HCT116 (cell line): ENCODE results near the gene DPF1. TPM values are rescaled to one million over a fixed set of nuclear protein-coding genes. Genes with fewer than 3 reads are reported as not detected.

Experiments
- CTCF ChIP-seq, 3 experiments: fragments of 200-600 bp in 1 of 3; sonication (generic) in 1 of 3; IDR thresholded peaks in 2 of 3; conservative IDR thresholded peaks in 1 of 3; 2 replicates each; pipeline ENCODE4 v1.5.1; 2012 to 2017; ENCODE audit warnings: low read depth in 2 of 3, low read length in 2 of 3, antibody characterized with exemption in 1 of 3, borderline replicate concordance in 1 of 3, control low read depth in 1 of 3, mild to moderate bottlenecking in 1 of 3, mixed read lengths in 1 of 3, mixed run types in 1 of 3, moderate library complexity in 1 of 3; ENCODE audit not compliant: insufficient read depth in 1 of 3
- REST ChIP-seq: IDR thresholded peaks from 2 replicates; pipeline ENCODE4 v1.6.1; 2012; ENCODE audit warnings: low read depth
- SP1 ChIP-seq: IDR thresholded peaks from 2 replicates; pipeline ENCODE4 v1.6.1; 2012; ENCODE audit warnings: low read depth
- total RNA-seq: library from RNA; stranded (reverse); gene quantifications from one replicate; pipeline ENCODE4 v1.2.1, GENCODE V29; 2021; ENCODE audit not compliant: unreplicated experiment
- TF ChIP-seq, protein P1 (sequence below): IDR thresholded peaks from 2 replicates; pipeline ENCODE4 v1.6.1; 2012
- TF ChIP-seq, protein P2 (sequence below): IDR thresholded peaks from 2 replicates; pipeline ENCODE4 v1.6.1; 2011; ENCODE audit warnings: mild to moderate bottlenecking, low read length, moderate library complexity; ENCODE audit not compliant: insufficient replicate concordance; ENCODE audit errors: extremely low read depth

Gene DPF1
- total RNA-seq, 1 experiment from 2014 or later: 9.7 TPM

- TF ChIP-seq REST (no peak), CTCF (IDR thresholded peaks at IDR 0.05 in 2 of 3, conservative IDR thresholded peaks at IDR 0.05 in 1 of 3; ENCODE audit: borderline replicate concordance in 1 of 3, insufficient read depth in 1 of 3, low read depth in 2 of 3, low read length in 2 of 3) (no peak), SP1 (no peak)
- TF ChIP-seq, protein P1, sequence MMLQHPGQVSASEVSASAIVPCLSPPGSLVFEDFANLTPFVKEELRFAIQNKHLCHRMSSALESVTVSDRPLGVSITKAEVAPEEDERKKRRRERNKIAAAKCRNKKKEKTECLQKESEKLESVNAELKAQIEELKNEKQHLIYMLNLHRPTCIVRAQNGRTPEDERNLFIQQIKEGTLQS: no peak
- TF ChIP-seq, protein P2, sequence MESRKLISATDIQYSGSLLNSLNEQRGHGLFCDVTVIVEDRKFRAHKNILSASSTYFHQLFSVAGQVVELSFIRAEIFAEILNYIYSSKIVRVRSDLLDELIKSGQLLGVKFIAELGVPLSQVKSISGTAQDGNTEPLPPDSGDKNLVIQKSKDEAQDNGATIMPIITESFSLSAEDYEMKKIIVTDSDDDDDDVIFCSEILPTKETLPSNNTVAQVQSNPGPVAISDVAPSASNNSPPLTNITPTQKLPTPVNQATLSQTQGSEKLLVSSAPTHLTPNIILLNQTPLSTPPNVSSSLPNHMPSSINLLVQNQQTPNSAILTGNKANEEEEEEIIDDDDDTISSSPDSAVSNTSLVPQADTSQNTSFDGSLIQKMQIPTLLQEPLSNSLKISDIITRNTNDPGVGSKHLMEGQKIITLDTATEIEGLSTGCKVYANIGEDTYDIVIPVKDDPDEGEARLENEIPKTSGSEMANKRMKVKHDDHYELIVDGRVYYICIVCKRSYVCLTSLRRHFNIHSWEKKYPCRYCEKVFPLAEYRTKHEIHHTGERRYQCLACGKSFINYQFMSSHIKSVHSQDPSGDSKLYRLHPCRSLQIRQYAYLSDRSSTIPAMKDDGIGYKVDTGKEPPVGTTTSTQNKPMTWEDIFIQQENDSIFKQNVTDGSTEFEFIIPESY: no peak
Measured at GRCh38 chr19:38221421-38221820, 2.6 kb downstream of the DPF1 start (continued).
